Glomerular visceral epithelial cell (primary cell): ENCODE data around the gene SCYGR5.
"Not testable (repeated sequence)": the region's sequence is repeated elsewhere in the genome, so short reads cannot be mapped to it uniquely, and the experiment has no call there.

Experiments
- DNase-seq: peaks from one replicate; pipeline ENCODE4 v3.0.0-alpha.2; 2016; ENCODE audit errors: extremely low spot score

SCYGR5 gene

DNA sequence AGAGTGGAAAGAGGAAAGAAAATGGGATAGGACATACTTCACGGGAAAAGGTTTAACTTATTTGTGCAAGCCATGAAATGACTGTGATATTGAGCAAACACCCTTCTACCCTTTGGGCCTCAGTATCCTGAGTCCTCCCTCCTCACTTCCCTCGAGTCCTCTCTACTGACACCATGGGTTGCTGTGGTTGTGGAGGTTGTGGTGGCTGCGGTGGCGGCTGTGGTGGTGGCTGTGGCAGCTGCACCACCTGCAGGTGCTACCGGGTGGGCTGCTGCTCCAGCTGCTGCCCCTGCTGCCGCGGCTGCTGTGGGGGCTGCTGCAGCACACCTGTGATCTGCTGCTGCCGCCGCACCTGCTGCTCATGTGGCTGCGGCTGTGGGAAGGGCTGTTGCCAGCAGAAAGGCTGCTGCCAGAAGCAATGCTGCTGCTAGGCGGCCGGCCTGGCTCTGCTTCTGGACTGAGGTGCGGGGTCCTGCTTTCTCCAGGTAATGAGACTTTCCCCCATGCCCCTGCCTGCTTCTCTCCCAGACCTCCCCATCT, at the start of gene SCYGR5:
Gene SCYGR5, plus strand, starts transcription at position 174 of the 540 bp plus-strand sequence. Its CDS starts 0 bp downstream, at position 174.
- DNase-seq, result not testable (repeated sequence)

GRCh38 chr2:227617316-227618230, 49.0 kb upstream of the SCYGR5 start, which contains the start of gene SCYGR4:
Gene SCYGR4 (plus strand): TSS chr2:227617498. CDS start chr2:227617498, 0 bp downstream.
- DNase-seq, result no peak

DNA sequence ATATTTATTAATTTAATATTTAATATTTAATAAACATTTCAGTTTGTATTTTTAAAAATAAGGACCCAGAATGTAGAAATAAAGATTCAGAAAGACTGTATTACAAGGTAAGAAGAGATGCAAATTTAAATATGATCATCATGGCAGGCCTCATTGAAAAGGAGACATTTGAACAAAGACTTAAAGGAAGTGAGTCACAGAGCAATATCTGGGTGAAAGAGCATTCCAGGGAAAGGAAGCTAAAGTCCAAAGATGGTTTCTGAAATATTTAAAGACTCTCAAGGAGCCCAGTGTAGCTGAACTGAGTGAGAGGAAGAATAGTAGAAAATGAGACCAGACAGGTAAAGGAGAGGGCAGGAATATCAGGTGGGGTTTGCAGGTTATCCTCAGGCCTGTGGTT, 43.4 kb upstream of the SCYGR5 start:
- DNase-seq, result peak; percentile 29

DNA sequence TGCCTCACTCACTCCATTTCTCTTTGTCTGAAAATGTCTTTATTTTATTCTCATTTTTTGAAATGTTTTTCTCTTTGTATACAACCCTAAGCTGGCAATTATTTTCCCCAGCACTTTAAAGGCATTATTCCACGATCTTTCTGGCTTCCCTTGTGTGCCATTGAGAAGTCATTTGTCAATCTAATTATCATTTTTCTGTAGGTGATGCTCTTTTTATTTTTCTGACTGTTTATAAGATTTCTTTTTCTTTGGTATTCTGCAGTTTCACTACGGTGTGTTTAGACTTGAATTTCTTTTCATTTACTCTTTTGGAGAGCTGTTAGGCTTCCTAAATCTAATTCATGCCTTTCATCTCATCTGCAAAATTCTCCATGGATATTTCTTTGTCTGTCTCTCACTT, 41.2 kb upstream of the SCYGR5 start:
- DNase-seq, result no peak

- no peak for DNase-seq
Observed at GRCh38 chr2:227626580-227627151, 39.9 kb upstream of the SCYGR5 start.

DNA sequence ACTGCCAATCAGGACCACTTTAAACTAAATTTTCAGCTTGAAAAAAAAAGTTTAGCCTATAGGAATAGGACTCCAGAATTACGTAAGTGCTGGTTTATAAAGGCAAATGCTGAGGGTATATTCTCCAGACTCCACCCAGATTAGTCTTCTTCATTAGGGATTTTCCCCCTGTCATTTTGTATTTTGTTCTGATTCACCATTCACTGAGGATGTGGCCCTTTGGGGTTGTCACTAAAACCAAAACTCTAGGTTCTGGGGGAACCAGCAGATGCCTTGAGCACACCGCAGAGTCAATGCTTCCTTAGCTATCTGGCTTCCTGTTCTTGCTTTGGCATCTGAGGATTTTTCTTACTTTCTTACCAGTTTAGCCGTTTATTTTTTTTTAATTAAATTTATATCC, 38.8 kb upstream of the SCYGR5 start:
- DNase-seq, result no peak

DNA sequence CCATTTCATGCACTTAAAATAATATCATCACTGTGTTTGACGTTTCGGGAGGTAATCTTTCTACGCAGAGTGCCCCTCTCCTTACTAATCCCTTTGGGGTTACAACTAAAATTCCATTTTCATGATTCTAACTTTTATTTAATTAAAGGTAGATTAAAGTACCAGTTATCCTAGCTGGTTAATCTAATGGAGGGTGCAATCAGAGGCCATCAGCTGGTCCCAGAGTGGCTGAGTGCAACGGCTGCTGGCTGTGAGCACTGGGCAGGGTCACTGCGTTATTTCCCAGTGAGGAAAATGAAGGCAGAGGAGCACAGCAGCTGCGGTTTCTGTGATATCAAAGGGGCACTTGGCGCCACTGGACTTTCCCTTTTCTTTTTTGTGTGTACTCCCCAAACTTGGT, 37.2 kb upstream of the SCYGR5 start:
- DNase-seq, result no peak

DNA sequence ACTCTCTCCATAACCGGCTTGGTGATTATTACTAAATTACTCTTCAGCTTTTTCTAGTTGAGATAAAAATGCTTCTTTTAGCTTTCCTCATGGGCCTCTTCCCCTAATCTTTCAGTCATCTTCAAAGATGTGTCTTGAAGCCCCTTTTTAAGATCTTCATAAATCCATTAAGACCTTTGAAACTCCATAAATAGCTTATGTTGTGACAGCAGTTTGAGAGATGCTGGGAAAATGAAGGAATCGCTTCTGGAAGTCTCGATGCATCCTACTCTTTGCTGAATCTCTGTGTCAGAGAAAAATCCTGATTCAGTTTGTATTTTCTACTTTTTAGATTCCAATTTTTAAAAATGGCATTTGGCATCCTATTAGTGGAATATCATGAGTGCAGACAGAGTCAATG, 36.3 kb upstream of the SCYGR5 start:
- no peak for DNase-seq

- no peak for DNase-seq
Observed at GRCh38 chr2:227632827-227633226, 33.8 kb upstream of the SCYGR5 start.

DNA sequence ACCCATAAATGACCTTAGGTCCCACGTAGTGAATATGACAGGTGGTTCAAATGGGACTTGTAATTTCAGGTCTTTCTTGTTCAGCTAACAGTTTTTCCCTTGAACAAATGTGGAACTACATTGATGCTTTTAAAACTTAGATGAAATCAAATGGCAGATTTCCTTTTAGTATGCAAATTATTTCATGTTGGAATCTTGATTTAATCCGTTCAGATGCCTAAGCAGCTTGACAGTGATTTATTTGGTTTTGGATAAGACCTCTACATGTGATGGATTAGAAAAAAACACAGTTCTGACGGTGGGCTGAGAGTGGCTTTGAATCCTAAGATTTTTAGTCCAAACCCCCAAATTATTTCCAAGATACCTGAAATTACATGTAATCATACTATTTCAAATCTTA, 32.4 kb upstream of the SCYGR5 start:
- no peak for DNase-seq

- no peak for DNase-seq
Observed at GRCh38 chr2:227642656-227643055, 23.9 kb upstream of the SCYGR5 start.

DNA sequence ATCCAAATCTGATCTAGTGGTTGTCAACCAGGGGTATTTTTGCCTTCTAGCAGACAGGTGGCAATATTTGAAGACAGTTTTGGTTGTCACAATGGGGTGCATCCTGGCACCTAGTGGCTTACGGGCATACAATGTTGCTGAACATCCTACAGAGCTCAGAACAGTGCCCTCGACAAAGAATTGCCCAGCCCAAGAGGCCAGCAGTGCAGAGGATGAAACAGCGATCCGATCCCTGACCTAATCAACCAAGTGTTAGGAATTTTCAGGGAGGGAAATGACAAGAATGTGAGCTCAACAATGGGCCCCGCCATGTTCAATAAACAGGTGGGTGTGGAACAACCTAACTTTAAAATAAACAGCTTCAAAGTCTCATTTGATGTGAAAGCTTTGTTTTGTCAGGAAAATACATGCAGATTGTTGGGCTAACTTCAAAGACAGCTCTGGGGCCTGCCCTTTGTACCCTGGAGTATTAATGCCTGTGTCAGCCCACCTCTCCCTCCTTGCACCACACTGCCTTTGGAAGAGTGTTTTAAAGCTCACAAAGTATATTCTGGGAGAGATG, 22.5 kb upstream of the SCYGR5 start:
- DNase-seq, result no peak

DNA sequence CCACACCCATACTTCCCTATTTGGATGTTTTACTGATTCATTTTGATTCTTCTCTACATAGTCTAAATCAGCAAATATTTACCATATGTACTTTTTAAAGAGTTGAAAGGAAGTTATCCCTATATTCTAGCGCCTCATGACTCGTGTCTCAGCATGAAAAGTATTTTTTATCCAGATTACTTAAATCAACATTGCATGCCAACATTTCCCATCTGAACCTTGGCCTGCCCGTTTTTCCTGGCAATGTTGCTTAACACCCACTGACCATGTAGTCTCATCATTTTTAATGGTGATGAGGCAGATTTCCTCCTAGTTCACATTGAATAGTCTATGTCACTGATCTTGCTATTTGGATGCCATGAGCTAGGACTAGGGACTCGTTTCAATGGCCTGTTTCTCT, 13.2 kb upstream of the SCYGR5 start:
- peak; percentile 14 for DNase-seq

- no peak for DNase-seq
Observed at GRCh38 chr2:227654426-227654825, 12.2 kb upstream of the SCYGR5 start.

DNA sequence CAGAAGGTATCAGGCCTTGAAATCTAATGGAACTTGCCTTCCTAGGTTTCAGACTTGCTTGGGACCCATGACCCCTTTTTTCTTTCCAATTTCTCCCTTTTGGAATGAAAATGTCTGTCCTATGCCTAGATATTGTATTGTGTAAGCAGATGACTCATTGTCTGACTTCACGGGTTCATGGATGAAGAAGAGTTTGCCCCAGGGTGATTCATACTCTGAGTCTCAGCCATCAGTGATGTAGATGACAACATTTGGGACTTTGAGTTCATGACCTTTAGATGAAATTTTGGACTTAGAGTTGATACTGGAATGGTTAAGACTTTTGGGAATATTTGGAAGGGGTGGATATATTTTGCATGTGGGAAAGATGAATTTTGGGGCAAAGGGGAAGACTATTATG, 11.2 kb upstream of the SCYGR5 start:
- DNase-seq, result peak; percentile 71

- no peak for DNase-seq
Observed at GRCh38 chr2:227657199-227657845, 9.3 kb upstream of the SCYGR5 start.

- DNase-seq, result no peak
Observed at GRCh38 chr2:227661025-227661649, 5.5 kb upstream of the SCYGR5 start.

DNA sequence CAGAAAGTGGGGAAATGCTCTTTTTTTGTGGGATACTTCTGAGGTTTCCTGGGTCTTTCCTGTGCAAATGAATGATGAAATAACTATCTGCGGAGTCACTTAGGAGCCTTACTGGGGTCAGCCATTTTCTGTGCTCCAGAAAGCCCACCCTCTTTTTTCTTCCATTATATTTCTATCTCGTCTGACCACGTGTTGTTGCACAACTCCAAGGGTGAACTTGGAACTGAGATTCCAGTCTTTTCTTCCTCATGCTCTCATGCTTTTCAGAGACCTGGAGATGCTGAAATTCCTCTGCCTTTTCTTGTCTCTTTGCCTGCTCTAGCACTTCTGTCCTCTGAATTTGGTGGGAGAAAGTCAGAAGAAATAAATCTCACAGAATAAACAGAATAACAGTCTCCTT, 4.8 kb upstream of the SCYGR5 start:
- no peak for DNase-seq

GRCh38 chr2:227665189-227665940, 1.2 kb upstream of the SCYGR5 start:
- DNase-seq, result no peak

GRCh38 chr2:227671170-227671905, 4.7 kb downstream of the SCYGR5 start:
- no peak for DNase-seq
